HCT116 (cell line): ENCODE data around the gene PLA2G2C. TPM values are rescaled to one million over a fixed set of nuclear protein-coding genes. Genes with fewer than 3 reads are reported as not detected.

Experiments used
- ATAC-seq: fragments of 200-7000 bp; cut with Tn5 transposase; 2 replicates; pipeline ENCODE4 v1.9.1; 2020; ENCODE audit warnings: mild to moderate bottlenecking, moderate library complexity
- BruUV-seq: library from RNA; stranded (reverse); fragments of 400-500 nt; replicated peaks from 2 replicates; lab custom pipeline; 2021; lab: Mats Ljungman, UMichigan
- CTCF ChIA-PET: fragments of 300-600 bp; sonication (Branson Sonifier 250); formaldehyde crosslinking; loops from one replicate; lab custom pipeline; 2021; ENCODE audit warnings: antibody characterized with exemption; lab: Charles Lee
- POLR2A ChIA-PET: fragments of 300-600, 350-600 bp; sonication (Branson Sonifier 250); formaldehyde crosslinking; loops from one replicate; lab custom pipeline; 2021; ENCODE audit warnings: antibody characterized with exemption; lab: Charles Lee
- RAD21 ChIA-PET, 2 experiments: fragments of 300-600 bp; sonication (Branson Sonifier 250); formaldehyde crosslinking; loops; one replicate each; lab custom pipeline; 2023; ENCODE audit warnings: low total read pairs in 2 of 2; ENCODE audit not compliant: uncharacterized antibody in 2 of 2, unreplicated experiment in 2 of 2, low non-redundant PET in 1 of 2; lab: Charles Lee
- DNase-seq: peaks from one replicate; pipeline ENCODE4 v3.0.0-alpha.2; 2010; ENCODE audit warnings: low read depth, low spot score
- H2AFZ ChIP-seq: fragments of 200-600 bp; shearing (Covaris generic), sonication (generic); 2 replicates; pipeline ENCODE4 v1.6.1; 2017; ENCODE audit warnings: low read depth, mixed run types, mixed read lengths, antibody characterized with exemption, low read length; ENCODE audit not compliant: poor library complexity, severe bottlenecking
- H3K27ac ChIP-seq: 2 replicates; pipeline ENCODE4 v1.5.1; 2012; ENCODE audit warnings: low read depth, low read length
- H3K27me3 ChIP-seq: fragments of 200-600 bp; sonication (generic); 2 replicates; pipeline ENCODE4 v1.6.1; 2016; ENCODE audit warnings: mixed run types, low read length, mixed read lengths; ENCODE audit not compliant: insufficient read depth
- H3K36me3 ChIP-seq, 2 experiments: fragments of 200-500 bp in 1 of 2; fragments of 200-600 bp in 1 of 2; sonication (Bioruptor generic) in 1 of 2; sonication (generic) in 1 of 2; 2 replicates each; pipeline versions ENCODE4 v1.5.1 to v1.6.1; 2014 to 2016; ENCODE audit warnings: low read length in 2 of 2, inconsistent platforms in 1 of 2, mixed read lengths in 1 of 2, mixed run types in 1 of 2; ENCODE audit not compliant: insufficient read depth in 2 of 2, control insufficient read depth in 1 of 2
- H3K4me1 ChIP-seq, 2 experiments: fragments of 200-600 bp in 1 of 2; sonication (generic) in 1 of 2; 2 replicates each; pipeline versions ENCODE4 v1.5.1 to v1.6.1; 2012 to 2017; ENCODE audit warnings: low read length in 2 of 2, inconsistent platforms in 1 of 2, mild to moderate bottlenecking in 1 of 2, mixed read lengths in 1 of 2, mixed run types in 1 of 2, moderate library complexity in 1 of 2; ENCODE audit not compliant: insufficient read depth in 2 of 2, control insufficient read depth in 1 of 2
- H3K4me2 ChIP-seq: fragments of 200-600 bp; sonication (generic); 2 replicates; pipeline ENCODE4 v1.6.1; 2017; ENCODE audit warnings: mixed run types, low read length, mixed read lengths
- H3K4me3 ChIP-seq, 2 experiments: fragments of 200-600 bp in 1 of 2; sonication (generic) in 1 of 2; replicated peaks in 1 of 2; 2 replicates each; pipeline ENCODE4 v1.5.1; 2011 to 2016; ENCODE audit warnings: low read length in 2 of 2, control low read depth in 1 of 2, low read depth in 1 of 2, mild to moderate bottlenecking in 1 of 2, mixed read lengths in 1 of 2, mixed run types in 1 of 2
- H3K79me2 ChIP-seq: fragments of 200-600 bp; sonication (generic); 2 replicates; pipeline ENCODE4 v1.6.1; 2017; ENCODE audit warnings: mild to moderate bottlenecking, mixed run types, low read length, moderate library complexity, mixed read lengths; ENCODE audit not compliant: insufficient read depth
- H3K9ac ChIP-seq: fragments of 200-600 bp; sonication (generic); 2 replicates; pipeline ENCODE4 v1.6.1; 2016; ENCODE audit warnings: low read length, mixed read lengths
- H3K9me2 ChIP-seq: fragments of 200-600 bp; sonication (generic), shearing (Covaris generic); 2 replicates; pipeline ENCODE4 v1.6.1; 2017; ENCODE audit warnings: mixed run types, mild to moderate bottlenecking, moderate library complexity; ENCODE audit not compliant: insufficient read depth
- H3K9me3 ChIP-seq, 2 experiments: fragments of 200-500 bp in 1 of 2; fragments of 200-600 bp in 1 of 2; sonication (Bioruptor generic) in 1 of 2; sonication (generic) in 1 of 2; 2 replicates each; pipeline ENCODE4 v1.6.1; 2014 to 2017; ENCODE audit warnings: low read length in 2 of 2, mixed read lengths in 2 of 2, inconsistent platforms in 1 of 2, low read depth in 1 of 2, mild to moderate bottlenecking in 1 of 2, mixed run types in 1 of 2, moderate library complexity in 1 of 2; ENCODE audit not compliant: control insufficient read depth in 1 of 2, insufficient read depth in 1 of 2
- H4K20me1 ChIP-seq: fragments of 200-600 bp; sonication (generic), shearing (Covaris generic); 2 replicates; pipeline ENCODE4 v1.6.1; 2017; ENCODE audit warnings: mixed run types, mild to moderate bottlenecking, moderate library complexity; ENCODE audit not compliant: insufficient read depth
- ATF3 ChIP-seq: IDR thresholded peaks from 2 replicates; pipeline ENCODE4 v1.6.1; 2012
- CBX3 ChIP-seq: IDR thresholded peaks from 2 replicates; pipeline ENCODE4 v1.6.1; 2012; ENCODE audit warnings: low read depth
- CEBPB ChIP-seq: IDR thresholded peaks from 2 replicates; pipeline ENCODE4 v1.6.1; 2012; ENCODE audit warnings: low read depth
- EGR1 ChIP-seq: IDR thresholded peaks from 2 replicates; pipeline ENCODE4 v1.6.1; 2012; ENCODE audit warnings: low read depth
- EZH2 ChIP-seq: fragments of 200-600 bp; sonication (generic); IDR thresholded peaks from 2 replicates; pipeline ENCODE4 v1.6.1; 2017; ENCODE audit warnings: antibody characterized with exemption, mixed run types
- EZH2phosphoT487 ChIP-seq: fragments of 200-600 bp; IDR thresholded peaks from 2 replicates; pipeline ENCODE4 v1.6.1; 2018; ENCODE audit warnings: antibody characterized with exemption, borderline replicate concordance
- JUND ChIP-seq: IDR thresholded peaks from 2 replicates; pipeline ENCODE4 v1.6.1; 2012
- MAX ChIP-seq: IDR thresholded peaks from 2 replicates; pipeline ENCODE4 v1.6.1; 2012
- POLR2A ChIP-seq: IDR thresholded peaks from 2 replicates; pipeline ENCODE4 v1.7.0; 2011; ENCODE audit warnings: borderline replicate concordance; ENCODE audit not compliant: insufficient read depth, insufficient read length; ENCODE audit errors: extremely low read depth
- POLR2AphosphoS5 ChIP-seq: IDR thresholded peaks from 2 replicates; pipeline ENCODE4 v1.6.1; 2011; ENCODE audit warnings: mild to moderate bottlenecking, low read depth, low read length, moderate library complexity
- REST ChIP-seq: IDR thresholded peaks from 2 replicates; pipeline ENCODE4 v1.6.1; 2012; ENCODE audit warnings: low read depth
- SIN3A ChIP-seq: IDR thresholded peaks from 2 replicates; pipeline ENCODE4 v1.6.1; 2012; ENCODE audit warnings: low read depth
- SP1 ChIP-seq: IDR thresholded peaks from 2 replicates; pipeline ENCODE4 v1.6.1; 2012; ENCODE audit warnings: low read depth
- SRF ChIP-seq: IDR thresholded peaks from 2 replicates; pipeline ENCODE4 v1.6.1; 2012; ENCODE audit warnings: low read depth
- YY1 ChIP-seq: IDR thresholded peaks from 2 replicates; pipeline ENCODE4 v1.6.1; 2011; ENCODE audit warnings: low read length, low read depth, moderate library complexity, mild to moderate bottlenecking; ENCODE audit not compliant: insufficient replicate concordance; ENCODE audit errors: extremely low read depth
- ZBTB33 ChIP-seq: IDR thresholded peaks from 2 replicates; pipeline ENCODE4 v1.6.1; 2011; ENCODE audit warnings: mild to moderate bottlenecking, low read length, moderate library complexity; ENCODE audit not compliant: insufficient replicate concordance; ENCODE audit errors: extremely low read depth
- ZNF274 ChIP-seq: fragments of 200-500 bp; sonication (Bioruptor generic); IDR thresholded peaks from 2 replicates; pipeline ENCODE4 v1.6.1; 2014; ENCODE audit warnings: mild to moderate bottlenecking, low read depth, low read length, inconsistent platforms
- intact Hi-C: fragments of 100-400 bp; cut with micrococcal nuclease; formaldehyde crosslinking; loops from 2 replicates; pipeline ENCODE4 v1.10.0; 2022
- total RNA-seq: library from RNA; stranded (reverse); gene quantifications from one replicate; pipeline ENCODE4 v1.2.1, GENCODE V29; 2021; ENCODE audit not compliant: unreplicated experiment

Gene PLA2G2C
- total RNA-seq, 1 experiment from 2014 or later: not detected

- Histone ChIP-seq H3K4me3 (no peak overlapping the region), H2AFZ (no peak overlapping the region), H3K27ac (no peak overlapping the region), H3K9ac (no peak overlapping the region), H3K79me2 (no peaks in the 10 kb centered on the region), H3K36me3 (no peaks in the 10 kb centered on the region), H3K4me1 (no peaks in the 10 kb centered on the region), H3K4me2 (no peak overlapping the region), H3K9me3 (no peaks in the 10 kb centered on the region), H4K20me1 (no peaks in the 10 kb centered on the region), H3K9me2 (no peaks in the 10 kb centered on the region), H3K27me3 (no peaks in the 10 kb centered on the region)
- intact Hi-C loops: no loop called here
- POLR2A ChIA-PET: no interaction called here
- RAD21 ChIA-PET: interaction anchor here in 1 of 2 experiments (0.6 kb wide), 1 partner anchor 160 kb away, joined by 3 read pairs; no protein-coding TSS in a partner anchor
- DNase-seq (no peak), ATAC-seq (no peak)
- BruUV-seq: no TSS peak
- CTCF ChIA-PET: no interaction called here
- TF ChIP-seq YY1 (no peak), CBX3 (no peak), JUND (no peak), EZH2 (no peak), SRF (no peak), MAX (no peak), ZBTB33 (no peak), ZNF274 (no peak), REST (no peak), SP1 (no peak), POLR2A (no peak), ATF3 (no peak), CEBPB (no peak), EGR1 (no peak), SIN3A (no peak), POLR2AphosphoS5 (no peak), EZH2phosphoT487 (no peak)
- TF ChIP-seq, all 23 proteins: peak for 0
Observed at GRCh38 chr1:20179371-20180128, 6.8 kb downstream of the PLA2G2C start.
